ENCODE results near the gene ZNF407.

ZNF407 gene

DNA sequence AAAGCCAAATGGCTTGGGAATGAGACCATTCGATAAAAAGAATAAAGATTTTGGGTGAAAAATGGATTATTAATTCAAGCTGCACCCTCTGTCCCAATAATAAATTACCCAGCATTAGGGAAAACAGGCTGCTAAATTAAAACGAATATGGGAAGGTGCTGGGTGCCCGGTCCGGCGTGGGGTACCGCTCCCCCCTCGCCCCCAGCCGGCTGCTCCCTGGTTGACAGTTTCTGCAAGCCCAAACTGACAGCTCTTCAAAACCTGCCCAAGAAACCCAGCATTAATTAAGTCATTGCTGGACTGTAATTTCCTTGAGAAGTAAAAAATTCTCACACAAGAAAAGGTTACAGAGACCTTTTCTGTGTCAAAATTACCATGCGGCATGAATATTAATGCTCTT is 512.6 kb downstream of the ZNF407 start:
- no peak for DNase-seq

- no peak for DNase-seq
Measured at GRCh38 chr18:75110846-75111415, 513.3 kb downstream of the ZNF407 start.

- no peak for DNase-seq
Measured at GRCh38 chr18:75111760-75112159, 514.1 kb downstream of the ZNF407 start.

DNA sequence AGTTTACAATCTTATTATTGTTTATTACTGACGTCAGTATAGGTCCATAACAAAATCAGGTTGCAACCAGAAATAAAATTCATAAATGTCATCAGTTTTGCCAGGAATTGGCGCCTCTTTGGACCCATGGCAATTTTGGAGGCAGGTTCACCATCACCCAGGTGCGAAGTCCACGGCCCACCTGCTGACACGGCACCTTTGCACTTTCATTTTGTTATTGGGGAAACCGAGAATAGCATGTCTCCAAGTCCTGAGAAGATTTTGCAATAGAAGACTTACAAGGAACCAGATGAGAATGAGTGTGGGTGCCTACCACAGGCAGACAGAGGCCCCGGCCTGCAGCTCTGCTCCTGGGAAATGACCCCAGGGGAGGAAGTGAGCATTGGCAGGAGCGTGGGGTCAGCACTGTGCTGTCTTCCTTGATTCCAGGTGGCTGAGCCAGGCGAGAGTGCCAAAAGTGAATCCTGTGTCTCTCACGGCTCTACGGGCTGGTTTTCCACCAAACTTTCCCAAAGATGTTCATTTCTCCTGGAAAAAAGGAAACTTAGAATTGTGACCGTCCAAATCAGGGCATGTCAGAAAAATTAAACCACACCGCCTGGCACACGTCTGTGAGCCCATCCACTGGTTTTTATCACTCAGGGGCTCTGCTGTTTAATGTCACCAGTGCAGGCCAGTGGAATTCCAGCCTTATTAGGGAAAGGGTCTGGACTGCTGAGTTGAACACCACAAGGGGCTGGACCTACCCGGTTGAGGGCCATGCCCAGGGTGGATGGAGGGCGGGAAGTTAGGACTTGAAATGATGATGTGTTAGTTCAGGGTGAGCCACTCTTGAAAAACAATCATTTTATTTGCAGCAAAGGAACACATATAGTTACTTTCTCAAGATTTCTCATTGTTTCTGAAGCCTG is 514.8 kb downstream of the ZNF407 start:
- no peak for DNase-seq

DNA sequence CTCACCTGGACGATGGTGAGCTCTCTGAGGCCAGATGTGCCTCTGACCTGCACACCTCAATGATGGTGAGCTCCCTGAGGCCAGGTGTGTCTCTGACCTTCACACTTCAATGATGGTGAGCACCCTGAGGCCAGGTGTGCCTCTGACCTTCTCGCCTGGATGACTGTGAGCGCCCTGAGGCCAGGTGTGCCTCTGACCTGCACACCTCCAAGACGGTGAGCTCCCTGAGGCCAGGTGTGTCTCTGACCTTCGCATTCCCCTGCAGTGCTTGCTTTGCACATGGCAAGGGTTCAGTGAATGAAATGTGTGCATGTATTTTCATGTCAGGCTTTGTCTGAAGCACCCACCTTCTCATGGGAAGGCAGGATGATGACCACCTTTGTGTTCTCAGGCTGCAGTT is 515.8 kb downstream of the ZNF407 start:
- DNase-seq, result no peak

GRCh38 chr18:75114231-75114764 is 516.6 kb downstream of the ZNF407 start:
- DNase-seq, result no peak
